Left ventricle myocardium inferior (tissue), 1 donor: ENCODE data around the gene PHACTR3. TPM values are rescaled to one million over a fixed set of nuclear protein-coding genes. Genes with fewer than 3 reads are reported as not detected.

Experiments
- DNase-seq: peaks from one replicate; pipeline ENCODE4 v3.0.0-alpha.2; 2020
- H3K27ac ChIP-seq: fragments of 200-600 bp; replicated peaks from 2 replicates; pipeline ENCODE4 v1.8.0; 2021
- H3K27me3 ChIP-seq: fragments of 200-600 bp; 2 replicates; pipeline ENCODE4 v1.8.0; 2021; ENCODE audit warnings: low read depth
- H3K36me3 ChIP-seq: fragments of 200-600 bp; 2 replicates; pipeline ENCODE4 v1.8.0; 2021
- H3K4me1 ChIP-seq: fragments of 200-600 bp; 2 replicates; pipeline ENCODE4 v1.8.0; 2021
- H3K4me3 ChIP-seq: fragments of 200-600 bp; 2 replicates; pipeline ENCODE4 v1.8.0; 2021; ENCODE audit warnings: mild to moderate bottlenecking, moderate library complexity
- H3K9me3 ChIP-seq: fragments of 200-600 bp; replicated peaks from 2 replicates; pipeline ENCODE4 v1.8.0; 2021
- CTCF ChIP-seq: fragments of 200-600 bp; IDR thresholded peaks from 2 replicates; pipeline ENCODE4 v1.8.0; 2021; ENCODE audit warnings: antibody characterized with exemption, mild to moderate bottlenecking, borderline replicate concordance
- intact Hi-C: fragments of 100-400 bp; cut with micrococcal nuclease; formaldehyde crosslinking; loops from one replicate; pipeline ENCODE4 v1.11.0; 2022
- total RNA-seq: library from RNA; stranded (reverse); fragmentation: NEBNext Ultra II Directional; extraction: Animal tissue kit (Norgen Biotek cat#: 25700); gene quantifications from one replicate; pipeline ENCODE4 v1.2.1, GENCODE V29; 2021
- donor health status: DM: no; HTN: yes; CAD: no; lungs with severe emphysema.

PHACTR3 gene
- total RNA-seq, 1 donor from 2014 or later: 4.3 TPM

GRCh38 chr20:59680148-59680650 lies 75.9 kb downstream of the PHACTR3 start:
- Histone ChIP-seq H3K27ac (no peak overlapping the region), H3K27me3 (peaks cover 17% of the 10 kb centered on the region), H3K4me3 (no peak overlapping the region), H3K4me1 (peaks cover 19% of the 10 kb centered on the region), H3K9me3 (no peaks in the 10 kb centered on the region), H3K36me3 (no peaks in the 10 kb centered on the region)
- no peak for TF ChIP-seq CTCF
- intact Hi-C loops: no loop called here
- no peak for DNase-seq

- intact Hi-C loops: no loop called here
- Histone ChIP-seq H3K9me3 (no peaks in the 10 kb centered on the region), H3K4me1 (peaks cover 16% of the 10 kb centered on the region), H3K4me3 (no peak overlapping the region), H3K36me3 (no peaks in the 10 kb centered on the region), H3K27ac (no peak overlapping the region), H3K27me3 (peaks cover 17% of the 10 kb centered on the region)
- no peak for DNase-seq
- no peak for TF ChIP-seq CTCF
Measured at GRCh38 chr20:59680852-59681251, 76.5 kb downstream of the PHACTR3 start.

GRCh38 chr20:59682603-59683002 lies 78.3 kb downstream of the PHACTR3 start:
- Histone ChIP-seq H3K36me3 (no peaks in the 10 kb centered on the region), H3K4me1 (peaks cover 7% of the 10 kb centered on the region), H3K27me3 (peaks cover 12% of the 10 kb centered on the region), H3K4me3 (no peak overlapping the region), H3K9me3 (no peaks in the 10 kb centered on the region), H3K27ac (no peak overlapping the region)
- DNase-seq: no peak
- TF ChIP-seq CTCF: no peak
- intact Hi-C loops: no loop called here

- H3K27me3 ChIP-seq: peaks cover 6% of the 10 kb centered on the region
- H3K27ac ChIP-seq: no peak overlapping the region
- H3K4me3 ChIP-seq: no peak overlapping the region
- intact Hi-C loops: no loop called here
- H3K36me3 ChIP-seq: no peaks in the 10 kb centered on the region
- H3K9me3 ChIP-seq: no peaks in the 10 kb centered on the region
- peaks cover 6% of the 10 kb centered on the region for H3K4me1 ChIP-seq
- TF ChIP-seq CTCF: no peak
- no peak for DNase-seq
Measured at GRCh38 chr20:59683181-59683580, 78.8 kb downstream of the PHACTR3 start.

- Histone ChIP-seq H3K4me3 (no peak overlapping the region), H3K36me3 (no peaks in the 10 kb centered on the region), H3K4me1 (peaks cover 13% of the 10 kb centered on the region), H3K9me3 (no peaks in the 10 kb centered on the region), H3K27ac (no peak overlapping the region), H3K27me3 (peaks cover under 1% of the 10 kb centered on the region)
- no peak for TF ChIP-seq CTCF
- no peak for DNase-seq
- intact Hi-C loops: no loop called here
Measured at GRCh38 chr20:59684685-59685242, 80.4 kb downstream of the PHACTR3 start.
